B cell (primary cell): ENCODE data around the gene PIK3R2.

ENCODE experiments used
- EZH2 ChIP-seq: IDR thresholded peaks from 2 replicates; pipeline ENCODE4 v1.6.1; 2012; ENCODE audit warnings: borderline replicate concordance, low read depth, mild to moderate bottlenecking, moderate library complexity, low read length; ENCODE audit not compliant: insufficient read depth, poor library complexity, severe bottlenecking
- TF ChIP-seq, protein P1 (sequence below): fragments of 200-600 bp; IDR thresholded peaks from one replicate; pipeline ENCODE4 v1.8.0; 2022; ENCODE audit warnings: antibody characterized with exemption, mild to moderate bottlenecking

DNA sequence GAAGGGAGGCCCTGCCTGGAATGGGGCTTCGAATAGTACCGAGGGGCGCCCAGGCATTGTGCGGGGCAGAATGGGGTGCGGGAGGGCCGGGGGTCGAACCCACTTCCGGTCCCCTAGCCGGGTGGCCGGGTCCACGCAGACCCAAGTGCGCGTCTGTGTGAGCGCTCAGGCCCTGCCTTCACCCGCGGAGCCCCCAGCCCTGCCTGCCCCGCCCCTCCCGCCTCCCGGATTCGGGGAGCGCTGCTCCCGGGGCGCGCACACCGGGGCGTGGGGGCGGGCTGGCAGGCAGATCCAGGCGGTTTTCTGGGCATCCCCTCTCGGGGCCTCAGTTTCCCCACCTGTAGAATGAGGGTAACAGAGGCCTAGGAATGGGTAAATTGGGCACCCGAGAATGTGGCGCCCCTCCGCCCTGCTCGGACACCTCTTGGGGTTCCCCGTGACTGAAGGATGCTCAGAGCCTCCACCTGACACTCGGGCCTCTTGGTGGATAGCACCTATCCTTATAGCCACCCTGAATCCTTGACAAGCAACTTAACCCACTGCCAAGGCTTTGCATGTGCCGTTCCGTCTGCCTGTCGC is 682 bp downstream of the PIK3R2 start:
- no peak for TF ChIP-seq EZH2
- TF ChIP-seq, protein P1, sequence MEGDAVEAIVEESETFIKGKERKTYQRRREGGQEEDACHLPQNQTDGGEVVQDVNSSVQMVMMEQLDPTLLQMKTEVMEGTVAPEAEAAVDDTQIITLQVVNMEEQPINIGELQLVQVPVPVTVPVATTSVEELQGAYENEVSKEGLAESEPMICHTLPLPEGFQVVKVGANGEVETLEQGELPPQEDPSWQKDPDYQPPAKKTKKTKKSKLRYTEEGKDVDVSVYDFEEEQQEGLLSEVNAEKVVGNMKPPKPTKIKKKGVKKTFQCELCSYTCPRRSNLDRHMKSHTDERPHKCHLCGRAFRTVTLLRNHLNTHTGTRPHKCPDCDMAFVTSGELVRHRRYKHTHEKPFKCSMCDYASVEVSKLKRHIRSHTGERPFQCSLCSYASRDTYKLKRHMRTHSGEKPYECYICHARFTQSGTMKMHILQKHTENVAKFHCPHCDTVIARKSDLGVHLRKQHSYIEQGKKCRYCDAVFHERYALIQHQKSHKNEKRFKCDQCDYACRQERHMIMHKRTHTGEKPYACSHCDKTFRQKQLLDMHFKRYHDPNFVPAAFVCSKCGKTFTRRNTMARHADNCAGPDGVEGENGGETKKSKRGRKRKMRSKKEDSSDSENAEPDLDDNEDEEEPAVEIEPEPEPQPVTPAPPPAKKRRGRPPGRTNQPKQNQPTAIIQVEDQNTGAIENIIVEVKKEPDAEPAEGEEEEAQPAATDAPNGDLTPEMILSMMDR, result no peak
